CD4-positive, alpha-beta T cell treated with Interleukin-15 for 1 hour (primary cell): Measurements from ENCODE around the gene CCDC69.
"Not testable (repeated sequence)": the region's sequence is repeated elsewhere in the genome, so short reads cannot be mapped to it uniquely, and the experiment has no call there.

Source experiments
- DNase-seq: peaks from one replicate; pipeline ENCODE4 v3.0.0-alpha.2; 2020

CCDC69 gene

DNA sequence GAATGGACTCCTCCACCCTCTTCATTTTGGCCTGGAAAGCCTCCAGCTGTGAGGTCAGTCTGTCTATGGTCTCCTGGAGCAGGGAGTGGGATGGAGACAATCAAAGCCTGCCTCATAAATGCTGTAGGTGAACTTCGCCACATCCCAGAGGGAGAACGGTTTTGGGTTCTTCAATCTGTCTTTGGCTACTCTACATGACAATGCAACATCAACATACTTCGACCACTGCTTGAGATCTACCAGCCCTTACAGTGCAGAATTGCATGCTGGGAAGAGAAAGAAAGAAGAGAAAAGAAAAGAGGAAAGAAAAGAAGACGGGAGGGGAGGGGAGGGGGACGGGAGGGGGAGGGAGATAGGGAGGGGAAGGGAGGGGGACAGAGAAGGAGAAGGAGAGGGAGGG lies 37.8 kb downstream of the CCDC69 start:
- no peak for DNase-seq

DNA sequence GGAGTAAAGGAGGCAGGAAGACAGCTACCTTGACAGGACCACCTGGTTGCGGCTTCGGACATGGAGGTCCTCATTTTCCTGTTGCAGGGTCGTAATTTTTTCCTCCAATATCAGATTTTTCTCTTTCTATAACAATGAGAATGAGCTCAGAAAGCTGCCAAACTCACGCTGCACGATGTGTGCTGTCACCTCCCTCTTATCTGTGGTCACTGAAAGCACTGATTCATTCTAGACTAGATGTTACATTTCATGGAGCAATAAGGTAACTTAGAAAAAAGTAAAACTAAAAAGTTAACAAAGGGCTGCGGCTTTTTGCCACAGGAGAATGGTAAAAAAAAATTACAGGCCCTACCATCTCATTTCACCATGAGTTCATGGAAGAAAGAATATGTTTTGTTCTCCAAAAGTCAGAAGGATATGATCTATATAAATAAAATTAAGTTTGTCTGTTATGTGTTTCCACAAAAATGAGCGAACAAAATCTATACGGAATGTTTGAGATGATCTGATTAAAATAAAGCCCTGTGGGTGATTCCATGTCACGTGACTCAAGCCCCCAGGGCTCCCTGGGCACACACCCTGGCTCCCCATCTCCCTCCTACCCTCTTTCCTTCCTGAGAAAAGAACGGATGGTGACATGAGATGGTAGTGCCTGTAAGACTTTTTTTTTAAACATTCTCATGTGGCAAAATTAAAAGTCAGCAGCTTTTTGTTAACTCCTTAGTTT lies 39.4 kb downstream of the CCDC69 start:
- no peak for DNase-seq

DNA sequence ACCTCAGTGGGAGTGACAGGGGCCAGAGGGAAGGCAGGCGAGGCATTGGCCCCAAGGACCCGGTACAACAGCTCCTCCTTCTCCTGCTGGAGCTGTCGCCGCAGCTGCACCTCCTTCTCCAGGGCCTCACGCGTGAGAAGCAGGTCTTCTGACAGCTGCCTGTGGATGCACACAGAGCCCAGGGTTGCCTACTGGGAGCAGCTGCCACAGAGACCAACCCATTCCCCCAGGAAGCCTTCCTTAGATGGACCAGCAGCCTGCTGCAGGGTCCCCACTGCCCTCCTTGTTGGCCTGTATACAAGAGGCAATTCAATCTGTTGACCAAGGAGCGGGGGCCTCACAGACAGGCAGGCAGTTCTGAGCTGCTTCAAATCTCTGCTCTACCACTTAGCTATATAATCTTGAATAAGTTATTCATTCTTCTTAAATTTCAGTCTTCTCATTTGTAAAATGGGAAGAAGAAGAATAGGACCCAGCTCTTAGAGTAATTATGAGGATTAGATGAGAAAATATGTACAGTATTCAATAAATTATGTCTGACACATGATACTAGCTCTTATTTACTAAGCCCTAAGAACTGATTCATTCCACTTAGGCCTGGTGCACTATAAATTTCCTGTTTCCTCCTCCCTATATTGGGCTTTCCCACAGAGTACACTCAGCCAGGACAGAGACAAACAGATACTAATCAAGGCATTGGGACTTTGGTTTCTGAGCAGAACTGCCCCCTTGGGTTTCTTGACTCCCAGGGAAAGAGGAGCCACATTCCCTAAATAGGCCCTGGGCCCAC lies 40.2 kb downstream of the CCDC69 start:
- DNase-seq = no peak

DNA sequence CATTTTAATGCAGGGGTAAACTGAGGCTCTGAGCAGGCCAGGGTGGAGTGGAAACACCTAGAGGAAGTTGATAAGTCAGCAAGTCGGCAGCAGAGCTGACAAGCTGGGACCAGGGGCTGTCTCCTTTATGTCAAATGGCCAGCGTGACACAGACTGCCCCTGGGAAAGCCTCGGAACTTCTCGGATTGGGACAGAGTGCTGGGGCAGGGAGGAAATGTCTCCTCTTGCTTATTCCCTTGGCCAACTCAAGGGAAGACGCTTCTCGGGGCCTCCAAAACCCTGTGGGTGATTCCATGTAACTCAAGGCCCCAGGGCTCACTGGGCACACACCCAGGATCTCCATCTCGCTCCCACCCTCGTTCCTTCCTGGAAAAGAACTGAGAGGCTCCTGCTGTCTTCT lies 40.9 kb downstream of the CCDC69 start:
- DNase-seq = no peak

DNA sequence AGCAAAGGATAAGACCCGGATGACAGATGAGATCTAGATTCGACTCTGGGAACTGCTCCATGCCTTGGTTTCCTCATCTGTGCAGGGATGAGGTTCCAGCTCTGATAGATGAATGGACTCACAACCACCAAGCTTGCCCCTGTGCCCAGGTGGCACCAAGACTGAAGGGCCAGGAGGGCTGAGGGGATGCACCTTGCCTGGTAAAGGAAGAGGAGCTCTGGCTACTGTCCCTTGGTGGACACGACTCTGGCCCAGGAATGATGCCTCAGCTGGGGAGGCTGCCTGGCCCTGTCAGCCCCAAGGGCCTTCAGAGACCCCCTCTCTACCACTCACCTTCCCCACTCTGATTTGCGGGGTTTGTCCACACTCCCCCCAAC lies 41.4 kb downstream of the CCDC69 start:
- DNase-seq = no peak

DNA sequence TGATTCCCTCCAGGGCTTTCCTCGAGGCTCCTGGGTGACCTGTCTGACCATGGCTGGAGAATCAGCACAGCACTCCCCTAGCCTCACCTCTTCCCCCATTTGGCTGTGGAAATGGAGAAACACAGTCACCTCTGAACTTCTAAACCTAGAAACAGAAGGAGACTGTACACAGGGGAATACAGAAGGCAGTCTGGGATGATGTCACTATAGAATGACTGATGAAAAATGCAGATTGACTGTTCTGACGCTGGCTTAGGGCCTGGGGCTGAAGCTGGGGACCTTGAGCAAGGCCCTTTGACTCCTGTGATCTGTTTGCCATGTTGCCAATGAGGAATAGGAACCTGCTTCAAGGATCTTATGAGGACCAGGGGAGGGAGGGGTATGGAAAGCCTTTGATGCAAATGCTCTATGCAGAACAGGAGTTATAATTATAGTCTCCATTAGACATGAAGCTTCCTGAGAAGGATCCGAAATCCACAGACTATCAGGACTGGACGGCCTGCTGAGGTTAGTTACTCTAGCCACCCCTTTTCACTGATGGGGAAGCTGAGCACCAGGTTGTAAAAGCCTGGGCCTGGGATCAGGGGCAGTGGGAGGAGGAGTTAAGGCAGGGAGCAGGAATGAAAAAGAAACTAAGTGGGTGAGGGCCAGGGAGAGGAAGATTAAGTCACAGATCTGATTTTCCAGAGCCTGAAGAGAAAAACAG lies 41.9 kb downstream of the CCDC69 start:
- no peak for DNase-seq

DNA sequence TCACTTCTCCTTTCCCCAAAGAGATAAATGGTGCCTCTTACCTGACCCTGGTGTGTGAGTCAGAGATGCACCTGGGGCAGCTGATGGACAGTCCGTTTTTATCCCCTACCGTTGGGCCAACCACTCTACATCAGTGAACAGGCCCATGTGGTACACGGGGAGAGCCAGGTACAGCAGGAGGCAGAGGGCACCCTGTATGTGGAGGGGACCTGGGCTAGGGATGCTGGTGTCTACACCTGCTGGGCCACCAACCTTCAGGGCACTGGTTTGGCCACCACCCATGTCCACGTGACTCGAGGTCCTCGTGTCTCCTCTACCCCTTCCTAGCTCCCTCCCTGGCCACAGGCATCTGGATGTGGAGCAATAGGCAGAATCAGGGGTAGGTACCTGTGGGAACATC lies 43.6 kb downstream of the CCDC69 start:
- DNase-seq = no peak

DNA sequence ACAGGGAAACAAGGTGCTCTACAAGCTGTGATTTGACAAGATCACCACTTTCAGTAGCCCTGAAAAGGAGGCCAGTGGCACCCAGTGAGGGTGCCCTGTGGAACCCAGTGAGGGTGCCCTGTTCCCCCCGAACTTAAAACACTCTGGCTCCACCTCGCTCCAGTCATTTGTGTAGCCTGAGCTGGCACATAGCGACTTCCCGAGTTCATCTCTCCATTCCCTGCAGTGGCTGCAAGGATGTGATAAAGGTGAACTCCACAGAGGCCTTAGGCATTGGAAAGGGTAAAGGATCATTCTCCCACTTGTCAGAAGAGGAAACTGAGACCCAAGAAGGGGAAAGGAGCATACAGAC lies 44.4 kb downstream of the CCDC69 start:
- DNase-seq = no peak

DNA sequence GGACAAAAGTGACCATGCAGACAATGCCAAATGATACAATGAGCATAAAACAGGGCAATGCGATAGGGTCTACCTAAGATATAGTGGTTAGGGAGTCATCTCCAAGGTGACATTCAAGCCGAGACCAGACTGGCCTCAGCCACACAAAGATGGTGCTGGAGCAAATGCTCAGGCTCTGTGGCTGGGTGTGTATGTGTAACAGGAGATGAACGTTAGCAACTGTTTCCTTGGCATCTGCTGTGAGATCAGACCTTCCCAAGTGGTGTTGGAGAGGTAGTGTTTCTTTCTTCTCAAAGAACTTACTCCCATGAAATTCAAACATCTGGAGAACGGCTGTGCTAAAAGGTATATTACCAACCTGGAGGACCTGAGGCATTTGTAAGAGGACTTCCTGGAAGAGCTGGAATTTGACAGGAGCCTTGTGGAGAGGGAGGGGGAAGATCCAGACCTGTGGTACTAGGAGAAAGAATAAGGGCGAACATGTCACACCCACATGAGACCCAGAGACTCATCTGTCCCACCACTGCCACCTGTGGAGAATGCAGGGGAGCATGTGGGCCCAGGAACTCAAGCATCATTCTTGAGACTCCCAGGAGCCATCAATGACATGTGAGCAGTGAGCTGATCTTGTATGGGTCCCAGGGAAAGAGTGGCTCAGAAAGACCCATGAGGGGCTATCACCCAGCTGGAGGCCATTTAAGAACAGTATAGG lies 45.0 kb downstream of the CCDC69 start:
- DNase-seq = no peak

DNA sequence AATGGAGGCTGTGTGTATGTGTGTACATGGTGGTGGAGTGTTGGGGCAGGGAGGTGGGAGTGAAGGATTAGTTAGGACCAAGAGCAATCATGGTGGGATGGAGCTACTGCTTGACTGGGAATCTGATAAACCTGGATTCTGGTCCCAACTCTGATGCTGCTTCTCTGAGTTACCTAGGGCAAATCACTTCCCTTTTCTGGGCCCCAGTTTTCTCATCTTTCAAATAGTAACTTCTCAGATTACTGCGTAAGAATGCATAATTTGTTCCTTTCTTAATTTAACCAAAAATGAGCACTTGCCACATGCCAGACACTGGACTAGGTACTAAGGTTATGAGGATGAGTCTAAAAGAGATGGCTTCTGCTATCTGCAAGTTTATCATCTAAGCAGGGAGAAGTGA lies 45.5 kb downstream of the CCDC69 start:
- no peak for DNase-seq

DNA sequence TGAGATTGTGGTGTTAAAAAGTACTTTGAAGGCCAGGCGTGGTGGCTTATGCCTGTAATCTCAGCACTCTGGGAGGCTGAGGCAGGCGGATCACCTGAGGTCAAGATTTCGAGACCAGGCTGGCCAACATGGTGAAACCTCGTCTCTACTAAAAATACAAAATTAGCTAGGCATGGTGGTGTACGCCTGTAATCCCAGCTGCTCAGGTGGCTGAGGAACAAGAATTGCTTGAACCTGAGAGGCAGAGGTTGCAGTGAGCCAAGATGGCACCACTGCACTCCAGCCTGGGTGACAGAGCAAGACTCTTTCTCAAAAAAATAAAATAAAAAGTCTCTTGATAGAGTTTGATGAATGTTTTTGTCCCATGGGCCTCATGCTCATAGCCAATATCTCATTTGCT lies 47.6 kb downstream of the CCDC69 start:
- not testable (repeated sequence) for DNase-seq

DNA sequence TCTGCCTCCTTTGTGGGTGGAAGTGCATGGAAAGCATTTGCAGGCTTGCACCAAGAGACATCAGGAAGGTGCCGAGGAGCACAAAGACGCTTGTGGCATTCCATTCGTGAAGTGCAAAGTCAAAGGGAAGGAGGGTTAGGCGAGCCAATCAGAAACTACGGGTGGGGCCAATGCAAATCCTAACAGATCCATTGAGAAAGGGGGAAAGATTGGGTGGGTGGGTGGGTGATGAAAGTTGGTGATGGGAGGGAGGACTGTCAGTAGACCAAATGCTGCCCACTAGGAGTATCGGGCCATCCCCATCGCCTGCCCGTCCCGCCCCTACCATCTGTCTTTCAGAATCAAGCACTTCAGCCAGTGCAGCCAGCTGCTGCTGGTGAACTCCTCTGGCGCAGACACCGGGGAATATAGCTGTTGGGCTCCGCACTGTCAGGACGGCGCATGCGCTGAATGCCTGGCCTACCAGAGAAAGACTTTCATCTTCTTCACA lies 49.2 kb downstream of the CCDC69 start:
- DNase-seq = no peak

DNA sequence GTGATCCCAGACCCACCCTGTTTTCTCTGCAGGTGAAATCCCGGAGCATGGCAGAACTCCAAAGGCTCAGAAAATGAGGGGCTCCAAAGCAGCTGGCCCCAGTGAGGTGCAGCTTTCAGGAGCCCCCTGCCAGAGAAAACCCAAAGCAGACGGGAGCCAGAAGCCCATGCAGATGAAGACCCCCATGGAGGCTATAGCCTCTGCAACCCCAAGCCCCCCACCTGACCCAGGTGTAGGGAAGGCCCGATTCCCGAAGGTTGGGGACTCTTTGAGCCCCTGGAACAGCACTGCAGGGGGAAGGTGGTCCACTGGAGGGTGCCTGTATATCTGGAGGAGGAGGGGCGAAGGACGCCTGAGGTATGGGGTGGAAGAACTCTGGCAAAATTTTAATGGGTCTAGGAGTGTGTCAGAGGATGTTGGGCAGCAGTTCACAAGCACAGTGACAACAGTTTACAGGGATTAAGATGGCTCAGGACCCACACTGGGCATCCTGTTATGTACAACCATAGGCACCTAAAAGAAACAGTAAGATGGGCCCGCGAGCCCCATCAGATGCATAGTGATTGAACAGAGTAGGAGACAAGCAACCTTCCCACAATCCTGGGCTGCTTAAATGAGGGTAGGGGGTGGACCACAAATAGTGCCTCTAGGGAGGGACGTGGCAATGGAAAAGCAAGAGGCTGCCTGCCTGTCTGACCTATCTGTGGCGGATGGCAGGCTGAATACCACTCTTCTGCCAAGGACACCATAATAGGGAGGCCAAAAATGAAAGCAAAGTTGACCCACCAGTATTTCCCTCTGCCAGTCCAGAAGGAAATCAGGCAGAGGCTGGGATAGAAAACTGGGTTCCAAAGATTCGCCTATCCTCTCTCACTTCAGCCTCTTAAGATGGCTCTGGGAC lies 49.9 kb downstream of the CCDC69 start:
- DNase-seq = no peak

DNA sequence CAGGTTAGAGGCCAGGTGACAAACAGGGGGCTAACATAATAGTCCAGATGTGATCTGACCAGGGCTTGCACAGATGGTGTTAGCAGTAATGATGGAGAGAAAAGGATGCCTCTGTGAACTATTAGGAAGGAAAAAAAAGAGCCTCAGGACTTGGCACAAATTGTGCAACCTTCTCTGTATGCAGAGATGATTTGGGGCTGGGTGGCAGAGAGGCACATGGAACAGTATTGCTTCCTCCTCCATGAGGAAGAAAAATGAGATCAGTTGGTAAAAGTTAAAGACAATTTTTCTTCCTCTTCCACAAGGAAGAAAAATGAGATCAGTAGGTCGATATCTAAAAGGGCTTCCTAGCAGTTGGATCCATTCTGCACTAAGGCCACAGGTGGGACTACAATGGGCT lies 52.4 kb downstream of the CCDC69 start:
- no peak for DNase-seq

DNA sequence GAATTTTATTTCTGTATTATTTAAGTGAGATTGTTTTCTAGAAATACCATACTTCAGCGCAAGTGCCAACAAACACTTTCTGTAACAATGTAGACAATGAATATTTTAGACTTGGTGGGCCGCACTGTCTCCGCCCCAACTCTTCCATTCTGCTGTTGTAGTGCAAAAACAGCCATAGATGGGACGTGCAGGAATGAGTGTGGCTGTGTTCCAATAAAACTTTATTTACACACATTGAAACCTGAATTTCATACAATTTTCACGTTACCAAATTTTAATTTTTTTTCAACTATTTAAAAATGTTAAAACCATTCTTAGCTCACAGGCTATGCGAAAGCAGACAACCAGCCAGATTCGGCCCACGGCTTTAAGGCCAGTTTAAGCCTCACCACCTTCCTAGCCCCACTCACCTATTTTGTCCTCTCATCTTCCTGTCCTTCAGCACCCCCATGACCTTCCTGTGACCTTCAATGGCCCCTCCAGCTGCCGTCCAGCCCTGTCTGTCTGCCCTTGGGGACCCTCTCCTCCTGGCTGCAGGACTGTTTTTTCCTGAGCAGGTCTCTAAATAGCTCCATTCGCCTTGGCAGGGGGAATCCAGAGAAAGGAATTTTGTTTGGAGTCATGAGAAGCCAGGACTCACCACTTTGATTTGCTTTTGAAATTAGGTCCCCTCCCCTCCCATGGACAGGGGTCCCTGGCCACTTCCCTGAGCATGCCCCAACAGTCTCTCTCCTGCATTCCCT lies 55.1 kb downstream of the CCDC69 start:
- no peak for DNase-seq

DNA sequence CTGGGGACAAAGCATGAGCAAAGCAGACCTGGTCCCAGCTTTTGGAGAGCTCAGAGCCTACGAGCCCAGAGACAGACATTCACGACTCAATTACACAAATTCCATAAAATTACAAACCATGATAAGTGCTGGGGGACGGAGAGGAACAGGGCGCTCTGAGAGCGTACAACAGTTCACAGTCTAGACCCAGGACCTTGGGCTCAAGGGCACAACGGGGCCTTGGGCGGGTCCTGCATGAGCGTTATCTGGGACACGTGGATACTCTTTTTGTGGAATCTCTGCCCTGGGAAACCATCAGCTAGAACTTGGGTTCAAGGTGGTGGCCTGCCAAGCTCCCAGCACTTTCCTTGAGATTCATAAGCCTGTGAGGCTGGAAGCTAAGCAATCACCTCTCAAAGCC lies 56.9 kb downstream of the CCDC69 start:
- DNase-seq = no peak

DNA sequence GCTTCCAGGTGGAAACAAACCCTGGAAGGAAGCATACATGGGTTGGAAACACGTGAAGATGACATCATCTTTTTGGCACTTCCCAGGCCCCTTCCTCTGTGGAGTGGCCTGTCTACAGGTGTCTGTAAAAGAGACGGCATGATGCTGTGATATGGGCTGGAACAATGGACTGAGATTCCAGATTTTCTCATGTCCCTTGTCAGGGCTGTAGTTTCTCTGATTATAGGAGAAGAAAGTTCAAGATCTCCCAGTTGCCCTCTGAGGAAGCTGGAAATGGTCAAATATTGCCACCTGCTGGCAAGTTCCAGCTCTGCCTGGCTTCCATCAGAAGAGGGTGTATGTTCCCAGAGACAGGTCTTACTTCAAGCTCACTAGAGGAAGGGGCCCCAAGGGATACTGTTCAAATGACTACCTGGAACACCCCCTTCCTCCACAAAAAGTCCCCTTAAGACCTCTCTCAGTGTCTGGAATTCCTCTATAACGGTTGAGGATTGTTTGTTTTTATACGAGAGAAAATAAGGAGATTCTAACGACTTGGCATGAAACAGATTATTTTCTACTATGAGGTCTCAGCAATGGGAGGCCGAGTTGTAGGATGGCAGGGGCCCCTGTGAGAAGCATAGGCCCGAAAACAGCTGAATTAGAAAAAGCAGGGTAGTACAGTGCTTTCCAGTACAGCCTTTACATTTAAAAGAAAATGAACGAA lies 59.1 kb downstream of the CCDC69 start:
- peak; percentile 82 for DNase-seq

DNA sequence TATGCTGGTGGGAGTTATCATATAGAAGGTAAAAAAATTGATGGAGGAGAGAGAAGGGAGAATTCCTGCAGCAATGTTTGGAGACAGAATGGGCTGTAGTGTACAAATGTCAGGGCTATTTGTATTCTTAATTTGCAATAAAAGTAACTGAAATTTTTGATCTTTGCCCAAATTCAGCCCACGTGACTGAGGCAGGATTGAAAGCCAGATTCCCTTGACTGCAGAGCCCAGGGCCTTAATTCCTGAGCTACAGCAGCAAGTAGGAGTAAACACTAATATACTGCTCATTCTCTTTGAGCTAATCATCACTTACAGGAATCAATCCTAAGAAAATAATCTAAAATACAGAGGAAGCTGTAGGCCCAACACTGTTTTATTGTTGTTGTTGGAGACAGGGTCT lies 61.1 kb downstream of the CCDC69 start:
- DNase-seq = no peak

DNA sequence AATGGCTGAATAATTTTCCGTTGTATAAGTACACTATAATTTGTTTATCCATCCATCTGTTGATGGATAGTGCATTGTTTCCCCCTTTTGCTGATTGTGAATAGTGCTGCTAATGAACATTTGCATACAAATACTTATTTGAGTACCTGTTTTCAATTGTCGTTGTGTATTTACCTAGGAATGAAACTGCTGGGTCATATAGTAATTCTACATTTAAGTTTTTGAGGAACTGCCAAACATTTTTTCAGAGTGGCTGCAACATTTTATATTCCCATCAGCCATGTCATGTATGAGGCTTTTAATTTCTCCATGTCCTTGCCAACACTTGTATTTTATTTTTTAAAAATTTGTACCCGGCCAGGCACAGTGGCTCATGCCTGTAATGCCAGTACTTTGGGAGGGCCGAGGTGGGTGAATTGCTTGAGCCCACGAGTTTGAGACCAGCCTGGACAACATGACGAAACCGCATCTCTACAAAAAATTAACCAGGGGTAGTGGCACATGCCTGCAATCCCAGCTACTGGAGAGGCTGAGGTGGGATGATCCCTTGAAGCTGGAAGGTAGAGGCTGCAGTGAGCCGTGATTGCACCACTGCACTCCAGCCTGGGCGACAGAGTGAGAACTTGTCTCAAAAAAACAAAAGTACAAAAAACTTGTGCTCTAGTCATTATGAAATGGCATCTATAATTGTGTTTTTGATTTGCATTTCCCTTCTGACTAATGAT lies 64.1 kb downstream of the CCDC69 start:
- no peak for DNase-seq

DNA sequence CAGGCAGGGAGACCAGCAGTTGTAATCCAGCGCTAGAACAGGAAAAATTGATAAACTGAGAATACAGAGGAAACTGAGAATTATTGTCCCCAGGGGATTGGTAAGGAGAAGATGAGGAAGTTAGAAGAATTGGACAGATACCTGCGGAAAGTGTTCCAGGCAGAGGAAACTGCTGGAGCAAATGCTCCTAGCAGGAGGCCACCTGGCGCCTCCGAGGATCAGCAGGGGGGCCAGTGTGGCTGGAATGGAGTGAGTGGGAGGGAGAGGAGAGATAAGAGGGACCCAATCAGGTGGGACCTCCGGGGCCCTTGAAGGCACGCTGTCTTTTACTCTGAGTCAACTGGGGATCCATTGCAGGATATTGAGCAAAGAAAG lies 65.6 kb downstream of the CCDC69 start:
- no peak for DNase-seq
